Gastrocnemius medialis (tissue), 4 donors: Measurements from ENCODE around the gene ZNF415.
"Not testable (repeated sequence)": the region's sequence is repeated elsewhere in the genome, so short reads cannot be mapped to it uniquely, and the experiment has no call there.

Experiments
- POLR2A ChIP-seq, 2 donors: fragments of 450-650 bp; IDR thresholded peaks; one replicate each; pipeline ENCODE4 v1.6.1; 2017; ENCODE audit warnings: antibody characterized with exemption in 2 of 2, mild to moderate bottlenecking in 2 of 2, moderate library complexity in 2 of 2
- TF ChIP-seq, protein P1 (sequence below), 5 experiments: fragments of 450-650 bp in 3 of 5; fragments of 200-600 bp in 2 of 5; sonication (generic) in 2 of 5; IDR thresholded peaks in 4 of 5; conservative IDR thresholded peaks in 1 of 5; 1 replicate in 4 of 5; 2 replicates in 1 of 5; pipeline ENCODE4 v1.5.1; 2016 to 2019; ENCODE audit warnings: antibody characterized with exemption in 5 of 5, mild to moderate bottlenecking in 3 of 5, moderate library complexity in 3 of 5

DNA sequence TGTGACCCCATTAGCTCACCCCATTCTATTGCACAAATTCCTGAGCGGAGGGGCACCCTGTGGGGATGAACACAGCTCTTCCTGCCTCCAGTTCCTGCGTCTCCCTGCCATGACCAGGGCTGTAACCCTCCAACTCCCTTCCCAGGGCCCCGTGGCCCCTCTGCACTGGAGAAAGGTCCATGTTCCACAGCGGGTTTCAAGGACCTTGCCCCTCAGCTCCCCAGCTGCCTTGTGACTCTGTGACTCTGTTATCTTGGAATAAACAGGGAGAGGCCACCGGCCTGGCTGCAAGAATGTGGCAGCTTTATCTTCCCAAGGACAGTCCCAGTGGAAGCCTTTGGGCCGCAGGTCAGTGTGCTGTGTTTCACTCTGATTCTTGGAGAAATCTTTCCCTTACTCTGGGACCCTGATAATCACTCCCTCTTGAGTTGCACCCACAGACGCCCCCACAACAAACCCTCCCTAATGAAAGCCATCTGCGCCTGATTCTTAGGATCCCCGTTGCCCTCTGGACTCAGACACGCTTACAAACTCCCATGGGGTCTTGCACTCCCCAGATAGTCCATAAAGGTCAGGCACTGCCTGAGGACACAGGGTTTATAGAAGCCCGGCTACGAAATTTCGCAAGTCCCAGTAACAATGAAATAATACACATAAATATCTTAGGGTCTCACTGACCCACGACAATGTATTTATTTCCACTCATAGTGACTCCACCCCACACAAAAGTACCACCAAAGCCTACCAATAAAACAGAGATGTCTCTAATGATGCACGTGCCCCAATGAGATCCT, 5.8 kb downstream of the ZNF415 start:
- TF ChIP-seq, protein P1, sequence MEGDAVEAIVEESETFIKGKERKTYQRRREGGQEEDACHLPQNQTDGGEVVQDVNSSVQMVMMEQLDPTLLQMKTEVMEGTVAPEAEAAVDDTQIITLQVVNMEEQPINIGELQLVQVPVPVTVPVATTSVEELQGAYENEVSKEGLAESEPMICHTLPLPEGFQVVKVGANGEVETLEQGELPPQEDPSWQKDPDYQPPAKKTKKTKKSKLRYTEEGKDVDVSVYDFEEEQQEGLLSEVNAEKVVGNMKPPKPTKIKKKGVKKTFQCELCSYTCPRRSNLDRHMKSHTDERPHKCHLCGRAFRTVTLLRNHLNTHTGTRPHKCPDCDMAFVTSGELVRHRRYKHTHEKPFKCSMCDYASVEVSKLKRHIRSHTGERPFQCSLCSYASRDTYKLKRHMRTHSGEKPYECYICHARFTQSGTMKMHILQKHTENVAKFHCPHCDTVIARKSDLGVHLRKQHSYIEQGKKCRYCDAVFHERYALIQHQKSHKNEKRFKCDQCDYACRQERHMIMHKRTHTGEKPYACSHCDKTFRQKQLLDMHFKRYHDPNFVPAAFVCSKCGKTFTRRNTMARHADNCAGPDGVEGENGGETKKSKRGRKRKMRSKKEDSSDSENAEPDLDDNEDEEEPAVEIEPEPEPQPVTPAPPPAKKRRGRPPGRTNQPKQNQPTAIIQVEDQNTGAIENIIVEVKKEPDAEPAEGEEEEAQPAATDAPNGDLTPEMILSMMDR (IDR thresholded peaks at IDR 0.05 in 4 of 5, conservative IDR thresholded peaks at IDR 0.05 in 1 of 5) = not testable (repeated sequence)
- TF ChIP-seq POLR2A (IDR thresholded peaks at IDR 0.05) = not testable (repeated sequence)
